ENCODE measurements around the gene ACMSD. TPM values are rescaled to one million over a fixed set of nuclear protein-coding genes. Genes with fewer than 3 reads are reported as not detected.
"Not testable (repeated sequence)": the region's sequence is repeated elsewhere in the genome, so short reads cannot be mapped to it uniquely, and the experiment has no call there.

ACMSD gene
- total RNA-seq, 1 donor, result not detected

GRCh38 chr2:134845719-134846118, 7.3 kb downstream of the ACMSD start:
- Histone ChIP-seq H2AFZ (ENCODE audit: low read length) (peak overlapping the region; percentile 25), H3K4me3 (ENCODE audit: insufficient read depth, low read length) (no peak overlapping the region), H3K36me3 (ENCODE audit: insufficient read depth, low read length) (no peaks in the 10 kb centered on the region), H3K4me1 (ENCODE audit: insufficient read depth, low read length) (peaks cover 10% of the 10 kb centered on the region), H3K27me3 (ENCODE audit: insufficient read depth, low read length) (no peaks in the 10 kb centered on the region), H4K20me1 (ENCODE audit: insufficient read depth, low read length) (no peaks in the 10 kb centered on the region), H3K9me3 (ENCODE audit: low read depth, low read length) (no peaks in the 10 kb centered on the region), H3K79me2 (ENCODE audit: insufficient read depth, low read length) (no peaks in the 10 kb centered on the region), H3K4me2 (ENCODE audit: insufficient read depth, low read length) (peak overlapping the region; percentile 8), H3K27ac (ENCODE audit: low read depth, low read length) (no peak overlapping the region)
- DNase-seq (ENCODE audit: insufficient read length, low spot score, missing footprints), result peak; percentile 83
- TF ChIP-seq, protein P1, sequence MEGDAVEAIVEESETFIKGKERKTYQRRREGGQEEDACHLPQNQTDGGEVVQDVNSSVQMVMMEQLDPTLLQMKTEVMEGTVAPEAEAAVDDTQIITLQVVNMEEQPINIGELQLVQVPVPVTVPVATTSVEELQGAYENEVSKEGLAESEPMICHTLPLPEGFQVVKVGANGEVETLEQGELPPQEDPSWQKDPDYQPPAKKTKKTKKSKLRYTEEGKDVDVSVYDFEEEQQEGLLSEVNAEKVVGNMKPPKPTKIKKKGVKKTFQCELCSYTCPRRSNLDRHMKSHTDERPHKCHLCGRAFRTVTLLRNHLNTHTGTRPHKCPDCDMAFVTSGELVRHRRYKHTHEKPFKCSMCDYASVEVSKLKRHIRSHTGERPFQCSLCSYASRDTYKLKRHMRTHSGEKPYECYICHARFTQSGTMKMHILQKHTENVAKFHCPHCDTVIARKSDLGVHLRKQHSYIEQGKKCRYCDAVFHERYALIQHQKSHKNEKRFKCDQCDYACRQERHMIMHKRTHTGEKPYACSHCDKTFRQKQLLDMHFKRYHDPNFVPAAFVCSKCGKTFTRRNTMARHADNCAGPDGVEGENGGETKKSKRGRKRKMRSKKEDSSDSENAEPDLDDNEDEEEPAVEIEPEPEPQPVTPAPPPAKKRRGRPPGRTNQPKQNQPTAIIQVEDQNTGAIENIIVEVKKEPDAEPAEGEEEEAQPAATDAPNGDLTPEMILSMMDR (IDR thresholded peaks at IDR 0.05; ENCODE audit: extremely low read depth, low read depth, low read length), result no peak

DNA sequence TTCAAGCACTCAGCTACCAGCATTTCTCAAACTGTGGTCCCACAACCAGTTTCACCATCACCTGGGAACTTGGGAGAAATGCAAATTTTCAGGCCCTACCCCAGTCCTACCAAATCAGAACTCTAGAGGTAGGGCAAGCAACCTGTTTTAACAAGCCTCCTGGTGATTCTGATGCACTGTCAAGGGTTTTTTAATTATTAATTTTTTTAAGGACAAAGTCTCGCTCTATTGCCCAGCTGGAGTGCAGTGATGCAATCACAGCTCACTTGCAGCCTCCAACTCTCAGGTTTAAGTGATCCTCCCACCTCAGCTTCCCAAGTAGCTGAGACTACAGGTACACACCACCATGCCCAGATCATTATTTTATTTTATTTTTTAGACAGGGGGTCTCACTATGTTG, 7.8 kb downstream of the ACMSD start:
- Histone ChIP-seq H2AFZ (ENCODE audit: low read length) (no peak overlapping the region), H3K4me3 (ENCODE audit: insufficient read depth, low read length) (no peak overlapping the region), H3K27ac (ENCODE audit: low read depth, low read length) (no peak overlapping the region), H4K20me1 (ENCODE audit: insufficient read depth, low read length) (no peaks in the 10 kb centered on the region), H3K36me3 (ENCODE audit: insufficient read depth, low read length) (no peaks in the 10 kb centered on the region), H3K27me3 (ENCODE audit: insufficient read depth, low read length) (no peaks in the 10 kb centered on the region), H3K4me2 (ENCODE audit: insufficient read depth, low read length) (no peak overlapping the region), H3K79me2 (ENCODE audit: insufficient read depth, low read length) (no peaks in the 10 kb centered on the region), H3K9me3 (ENCODE audit: low read depth, low read length) (no peaks in the 10 kb centered on the region), H3K4me1 (ENCODE audit: insufficient read depth, low read length) (peaks cover 10% of the 10 kb centered on the region)
- DNase-seq (ENCODE audit: insufficient read length, low spot score, missing footprints), result no peak
- TF ChIP-seq, protein P1 (IDR thresholded peaks at IDR 0.05; ENCODE audit: extremely low read depth, low read depth, low read length), result no peak

DNA sequence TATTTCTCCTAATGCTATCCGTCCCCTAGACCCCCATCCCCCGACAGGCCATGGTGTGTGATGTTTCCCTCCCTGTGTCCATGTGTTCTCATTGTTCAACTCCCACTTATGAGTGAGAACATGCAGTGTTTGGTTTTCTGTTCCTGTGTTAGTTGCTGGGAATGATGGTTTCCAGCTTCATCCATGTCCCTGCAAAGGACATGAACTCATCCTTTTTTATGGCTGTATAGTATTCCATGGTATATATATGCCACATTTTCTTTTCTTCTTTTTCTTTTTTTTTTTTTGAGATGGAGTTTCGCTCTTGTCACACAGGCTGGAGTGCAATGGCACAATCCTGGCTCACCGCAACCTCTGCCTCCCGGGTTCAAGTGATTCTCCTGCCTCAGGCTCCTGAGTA, 9.2 kb downstream of the ACMSD start:
- H3K4me2 ChIP-seq (ENCODE audit: insufficient read depth, low read length); H3K36me3 ChIP-seq (ENCODE audit: insufficient read depth, low read length); H3K27me3 ChIP-seq (ENCODE audit: insufficient read depth, low read length); H3K9me3 ChIP-seq (ENCODE audit: low read depth, low read length); H3K4me1 ChIP-seq (ENCODE audit: insufficient read depth, low read length); H4K20me1 ChIP-seq (ENCODE audit: insufficient read depth, low read length); H3K79me2 ChIP-seq (ENCODE audit: insufficient read depth, low read length); H3K4me3 ChIP-seq (ENCODE audit: insufficient read depth, low read length); H3K27ac ChIP-seq (ENCODE audit: low read depth, low read length); DNase-seq (ENCODE audit: insufficient read length, low spot score, missing footprints); H2AFZ ChIP-seq (ENCODE audit: low read length): not testable (repeated sequence)

DNA sequence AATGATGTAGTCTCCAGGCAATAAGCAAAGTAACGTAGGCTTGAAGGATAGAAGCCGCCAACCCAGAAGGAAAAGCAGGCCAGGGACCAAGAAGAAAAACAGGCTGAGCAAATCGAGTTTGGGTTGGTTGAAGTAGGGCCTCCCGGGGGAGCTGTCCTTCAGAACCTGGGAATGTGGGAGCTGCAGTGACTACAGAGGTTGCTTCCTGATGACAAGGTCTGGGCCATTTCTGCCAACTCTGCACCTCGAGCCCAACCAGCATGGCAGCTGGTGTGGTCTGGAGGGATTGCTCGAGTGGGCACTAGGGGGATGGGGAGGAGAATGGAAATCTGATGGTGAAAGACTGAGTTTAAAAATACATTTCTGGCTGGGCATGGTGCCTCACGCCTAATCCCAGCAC, 14.1 kb downstream of the ACMSD start:
- H3K4me2 ChIP-seq (ENCODE audit: insufficient read depth, low read length), result no peak overlapping the region
- H3K9me3 ChIP-seq (ENCODE audit: low read depth, low read length), result no peaks in the 10 kb centered on the region
- H3K4me1 ChIP-seq (ENCODE audit: insufficient read depth, low read length), result no peaks in the 10 kb centered on the region
- DNase-seq (ENCODE audit: insufficient read length, low spot score, missing footprints), result no peak
- no peak overlapping the region for H3K4me3 ChIP-seq (ENCODE audit: insufficient read depth, low read length)
- no peaks in the 10 kb centered on the region for H3K27me3 ChIP-seq (ENCODE audit: insufficient read depth, low read length)
- no peak overlapping the region for H2AFZ ChIP-seq (ENCODE audit: low read length)
- no peaks in the 10 kb centered on the region for H3K36me3 ChIP-seq (ENCODE audit: insufficient read depth, low read length)
- no peak overlapping the region for H3K27ac ChIP-seq (ENCODE audit: low read depth, low read length)
- H4K20me1 ChIP-seq (ENCODE audit: insufficient read depth, low read length), result no peaks in the 10 kb centered on the region
- TF ChIP-seq, protein P1 (IDR thresholded peaks at IDR 0.05; ENCODE audit: extremely low read depth, low read depth, low read length), result no peak
- no peaks in the 10 kb centered on the region for H3K79me2 ChIP-seq (ENCODE audit: insufficient read depth, low read length)
